Cardiac muscle cell (in vitro differentiated cells and primary cell): ENCODE data around the gene DNAH11. TPM values are rescaled to one million over a fixed set of nuclear protein-coding genes. Genes with fewer than 3 reads are reported as not detected.

Experiments
- DNase-seq, 2 donors: peaks; one replicate each; pipeline versions ENCODE4 v3.0.0 to v3.0.0-alpha.2; 2010 to 2017; ENCODE audit warnings: low read depth in 1 of 2, low spot score in 1 of 2
- H3K27ac ChIP-seq: fragments of 200-600 bp; sonication (generic); 2 replicates; pipeline ENCODE4 v1.5.1; 2016
- H3K27me3 ChIP-seq: fragments of 200-600 bp; sonication (generic); 2 replicates; pipeline ENCODE4 v1.6.0; 2016; ENCODE audit warnings: control low read depth
- H3K36me3 ChIP-seq: fragments of 200-600 bp; sonication (generic); 2 replicates; pipeline ENCODE4 v1.5.1; 2016; ENCODE audit warnings: control low read depth
- H3K4me1 ChIP-seq: fragments of 200-600 bp; sonication (generic); 2 replicates; pipeline ENCODE4 v1.8.1; 2017; ENCODE audit warnings: low read depth, mild to moderate bottlenecking, mixed run types
- H3K4me3 ChIP-seq: fragments of 200-600 bp; sonication (generic); 2 replicates; pipeline ENCODE4 v1.5.1; 2016; ENCODE audit warnings: mild to moderate bottlenecking
- H3K9me3 ChIP-seq: fragments of 200-600 bp; sonication (generic); 2 replicates; pipeline ENCODE4 v1.5.1; 2017; ENCODE audit warnings: low read depth, mild to moderate bottlenecking, control low read depth
- polyA plus RNA-seq: library from polyadenylated mRNA; unstranded; fragments of >200 nt; fragmentation: Nextera tagmentation; extraction: Ambion mirVana; gene quantifications from 2 replicates; pipeline ENCODE4 v1.2.1, GENCODE V29; 2016
- total RNA-seq: library from RNA; depleted of rRNA; stranded (reverse); fragments of >200 nt; gene quantifications from 2 replicates; pipeline ENCODE4 v1.2.3, GENCODE V29; 2016
- TF ChIP-seq, protein P1 (sequence below): IDR thresholded peaks from 2 replicates; pipeline ENCODE4 v1.5.1; 2012; ENCODE audit warnings: low read depth, mild to moderate bottlenecking, low read length

DNAH11 gene
- total and polyA plus RNA-seq, 2 experiments from 2014 or later, result 0.60 to 1.9 TPM

DNA sequence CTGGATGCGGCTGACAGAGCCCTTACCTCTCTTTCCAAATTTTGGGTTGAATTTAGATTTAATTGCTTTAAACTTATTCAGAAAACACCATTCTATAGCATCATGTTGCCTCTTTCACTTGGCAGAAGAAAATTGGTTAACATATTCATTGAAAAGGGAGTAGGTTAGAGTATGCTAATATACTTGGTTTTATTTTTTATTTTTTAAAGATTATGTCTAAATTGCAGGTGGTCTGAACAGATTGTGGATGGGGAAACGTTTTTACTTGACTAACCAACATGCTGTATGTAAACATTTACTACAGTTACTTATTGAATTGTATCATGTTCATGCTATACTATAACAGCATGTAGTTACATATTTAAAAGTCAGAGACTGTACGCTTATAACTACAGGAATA lies 65.6 kb downstream of the DNAH11 start:
- no peaks in the 10 kb centered on the region for H3K36me3 ChIP-seq
- TF ChIP-seq, protein P1, sequence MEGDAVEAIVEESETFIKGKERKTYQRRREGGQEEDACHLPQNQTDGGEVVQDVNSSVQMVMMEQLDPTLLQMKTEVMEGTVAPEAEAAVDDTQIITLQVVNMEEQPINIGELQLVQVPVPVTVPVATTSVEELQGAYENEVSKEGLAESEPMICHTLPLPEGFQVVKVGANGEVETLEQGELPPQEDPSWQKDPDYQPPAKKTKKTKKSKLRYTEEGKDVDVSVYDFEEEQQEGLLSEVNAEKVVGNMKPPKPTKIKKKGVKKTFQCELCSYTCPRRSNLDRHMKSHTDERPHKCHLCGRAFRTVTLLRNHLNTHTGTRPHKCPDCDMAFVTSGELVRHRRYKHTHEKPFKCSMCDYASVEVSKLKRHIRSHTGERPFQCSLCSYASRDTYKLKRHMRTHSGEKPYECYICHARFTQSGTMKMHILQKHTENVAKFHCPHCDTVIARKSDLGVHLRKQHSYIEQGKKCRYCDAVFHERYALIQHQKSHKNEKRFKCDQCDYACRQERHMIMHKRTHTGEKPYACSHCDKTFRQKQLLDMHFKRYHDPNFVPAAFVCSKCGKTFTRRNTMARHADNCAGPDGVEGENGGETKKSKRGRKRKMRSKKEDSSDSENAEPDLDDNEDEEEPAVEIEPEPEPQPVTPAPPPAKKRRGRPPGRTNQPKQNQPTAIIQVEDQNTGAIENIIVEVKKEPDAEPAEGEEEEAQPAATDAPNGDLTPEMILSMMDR, result no peak
- no peak for DNase-seq

GRCh38 chr7:21611129-21611528 lies 68.3 kb downstream of the DNAH11 start:
- Histone ChIP-seq H3K36me3 (no peaks in the 10 kb centered on the region), H3K9me3 (no peaks in the 10 kb centered on the region), H3K27ac (no peak overlapping the region), H3K27me3 (no peaks in the 10 kb centered on the region), H3K4me3 (no peak overlapping the region), H3K4me1 (peaks cover 2% of the 10 kb centered on the region)
- TF ChIP-seq, protein P1, result no peak
- no peak for DNase-seq

More for the DNA sequence above, 65.6 kb downstream of the DNAH11 start:
- H3K4me1 ChIP-seq, result no peaks in the 10 kb centered on the region
- H3K9me3 ChIP-seq, result no peaks in the 10 kb centered on the region
- no peak overlapping the region for H3K4me3 ChIP-seq
- no peak overlapping the region for H3K27ac ChIP-seq
- no peaks in the 10 kb centered on the region for H3K27me3 ChIP-seq

- H3K4me3 ChIP-seq, result no peak overlapping the region
- no peaks in the 10 kb centered on the region for H3K36me3 ChIP-seq
- TF ChIP-seq, protein P1, result no peak
- peaks cover 3% of the 10 kb centered on the region for H3K4me1 ChIP-seq
- H3K9me3 ChIP-seq, result no peaks in the 10 kb centered on the region
- H3K27me3 ChIP-seq, result no peaks in the 10 kb centered on the region
- DNase-seq, result no peak
- no peak overlapping the region for H3K27ac ChIP-seq
Measured at GRCh38 chr7:21616091-21616490, 73.3 kb downstream of the DNAH11 start.

GRCh38 chr7:21616796-21617436 lies 74.1 kb downstream of the DNAH11 start:
- Histone ChIP-seq H3K27ac (no peak overlapping the region), H3K4me1 (peaks cover 3% of the 10 kb centered on the region), H3K9me3 (no peaks in the 10 kb centered on the region), H3K36me3 (no peaks in the 10 kb centered on the region), H3K4me3 (no peak overlapping the region), H3K27me3 (no peaks in the 10 kb centered on the region)
- DNase-seq, result peak in 1 of 2 donors; percentile 55
- TF ChIP-seq, protein P1, result no peak

- DNase-seq, result no peak
- H3K9me3 ChIP-seq, result no peaks in the 10 kb centered on the region
- no peaks in the 10 kb centered on the region for H3K27me3 ChIP-seq
- H3K4me3 ChIP-seq, result no peak overlapping the region
- no peaks in the 10 kb centered on the region for H3K36me3 ChIP-seq
- TF ChIP-seq, protein P1, result no peak
- peaks cover 3% of the 10 kb centered on the region for H3K4me1 ChIP-seq
- no peak overlapping the region for H3K27ac ChIP-seq
Measured at GRCh38 chr7:21617513-21617912, 74.7 kb downstream of the DNAH11 start.
